Tongue (tissue), 2 donors: ENCODE results near the gene SLC6A13. TPM values are rescaled to one million over a fixed set of nuclear protein-coding genes. Genes with fewer than 3 reads are reported as not detected.
A peak's percentile ranks its signal among the peaks of the same experiment; 100 is the strongest.

Source experiments
- DNase-seq: peaks from one replicate; pipeline ENCODE4 v3.0.0-alpha.2; 2015
- total RNA-seq: library from RNA; depleted of rRNA; stranded (reverse); fragments of >200 nt; gene quantifications from one replicate; pipeline ENCODE4 v1.2.3, GENCODE V29; 2014

Gene SLC6A13
- total RNA-seq, 1 donor from 2014 or later: 1.1 TPM

- DNase-seq: no peak
Observed at GRCh38 chr12:213527-213932, 49.1 kb downstream of the SLC6A13 start.

GRCh38 chr12:212715-213526 lies 49.7 kb downstream of the SLC6A13 start:
- peak; percentile 66 for DNase-seq

- DNase-seq: no peak
Observed at GRCh38 chr12:212415-212714, 50.3 kb downstream of the SLC6A13 start.

GRCh38 chr12:211639-212414 lies 50.8 kb downstream of the SLC6A13 start:
- DNase-seq: no peak

- no peak for DNase-seq
Observed at GRCh38 chr12:211142-211465, 51.5 kb downstream of the SLC6A13 start.

- no peak for DNase-seq
Observed at GRCh38 chr12:210277-211141, 52.1 kb downstream of the SLC6A13 start.

GRCh38 chr12:209851-210250 lies 52.8 kb downstream of the SLC6A13 start:
- no peak for DNase-seq

GRCh38 chr12:209246-209645 lies 53.4 kb downstream of the SLC6A13 start:
- no peak for DNase-seq

GRCh38 chr12:208813-209212 lies 53.8 kb downstream of the SLC6A13 start:
- DNase-seq: no peak

- no peak for DNase-seq
Observed at GRCh38 chr12:207804-208203, 54.8 kb downstream of the SLC6A13 start.

- DNase-seq: no peak
Observed at GRCh38 chr12:206746-207440, 55.7 kb downstream of the SLC6A13 start.

GRCh38 chr12:205026-205425 lies 57.6 kb downstream of the SLC6A13 start:
- DNase-seq: no peak

- DNase-seq: no peak
Observed at GRCh38 chr12:204261-204678, 58.4 kb downstream of the SLC6A13 start.

- peak; percentile 58 for DNase-seq
Observed at GRCh38 chr12:203462-204260, 59.0 kb downstream of the SLC6A13 start.

GRCh38 chr12:203074-203461 lies 59.6 kb downstream of the SLC6A13 start:
- DNase-seq: no peak

GRCh38 chr12:202081-202731 lies 60.4 kb downstream of the SLC6A13 start:
- peak; percentile 47 for DNase-seq

- no peak for DNase-seq
Observed at GRCh38 chr12:201361-201760, 61.3 kb downstream of the SLC6A13 start.

GRCh38 chr12:198705-199104 lies 63.9 kb downstream of the SLC6A13 start:
- no peak for DNase-seq

- no peak for DNase-seq
Observed at GRCh38 chr12:197911-198695, 64.5 kb downstream of the SLC6A13 start.

GRCh38 chr12:197347-197746 lies 65.3 kb downstream of the SLC6A13 start:
- no peak for DNase-seq
